Activated T-helper 17 cell treated with anti-CD3 and anti-CD28 coated beads, Interleukin-2, amount 50 U/mL, for 72 hours (primary cell): ENCODE measurements around the gene PARD3B. TPM values are rescaled to one million over a fixed set of nuclear protein-coding genes. Genes with fewer than 3 reads are reported as not detected.

Source experiments
- ATAC-seq: fragments of 150-1000 bp; cut with Tn5 transposase; replicated peaks from 2 replicates; pipeline ENCODE4 v1.10.0; 2021; ENCODE audit warnings: mild to moderate bottlenecking, moderate library complexity
- H3K27ac Mint-ChIP-seq: one replicate; pipeline ENCODE4 v1.8.0; 2022; ENCODE audit warnings: mixed read lengths
- H3K27me3 Mint-ChIP-seq: one replicate; pipeline ENCODE4 v1.8.0; 2022; ENCODE audit warnings: mixed read lengths
- H3K36me3 Mint-ChIP-seq: one replicate; pipeline ENCODE4 v1.8.0; 2022; ENCODE audit warnings: low read depth, mild to moderate bottlenecking, mixed read lengths
- H3K4me1 Mint-ChIP-seq: one replicate; pipeline ENCODE4 v1.8.0; 2022; ENCODE audit warnings: mixed read lengths
- H3K4me3 Mint-ChIP-seq: one replicate; pipeline ENCODE4 v1.8.0; 2022; ENCODE audit warnings: mild to moderate bottlenecking, mixed read lengths
- H3K9me3 Mint-ChIP-seq: one replicate; pipeline ENCODE4 v1.8.0; 2022; ENCODE audit warnings: mixed read lengths
- total RNA-seq, 2 donors: library from RNA; stranded (reverse); gene quantifications; one replicate each; pipeline ENCODE4 v1.2.3, GENCODE V29; 2022

Gene PARD3B
- total RNA-seq, 2 donors from 2014 or later: 0.29 to 1.5 TPM

GRCh38 chr2:204647626-204648025 lies 102.4 kb downstream of the PARD3B start:
- Mint-ChIP-seq H3K4me3 (no peak overlapping the region), H3K36me3 (no peaks in the 10 kb centered on the region), H3K4me1 (no peaks in the 10 kb centered on the region), H3K27ac (no peak overlapping the region), H3K27me3 (peaks cover 4% of the 10 kb centered on the region), H3K9me3 (peaks cover 16% of the 10 kb centered on the region)
- no peak for ATAC-seq

GRCh38 chr2:204650611-204651010 lies 105.3 kb downstream of the PARD3B start:
- no peaks in the 10 kb centered on the region for H3K4me1 Mint-ChIP-seq
- no peak overlapping the region for H3K4me3 Mint-ChIP-seq
- peaks cover 4% of the 10 kb centered on the region for H3K27me3 Mint-ChIP-seq
- no peaks in the 10 kb centered on the region for H3K36me3 Mint-ChIP-seq
- peaks cover 16% of the 10 kb centered on the region for H3K9me3 Mint-ChIP-seq
- ATAC-seq: no peak
- no peak overlapping the region for H3K27ac Mint-ChIP-seq

- Mint-ChIP-seq H3K4me3 (no peak overlapping the region), H3K36me3 (no peaks in the 10 kb centered on the region), H3K9me3 (peaks cover 16% of the 10 kb centered on the region), H3K27ac (no peak overlapping the region), H3K27me3 (peaks cover 4% of the 10 kb centered on the region), H3K4me1 (no peaks in the 10 kb centered on the region)
- ATAC-seq: no peak
These were observed 106.8 kb downstream of the PARD3B start for GRCh38 chr2:204652063-204652462.

GRCh38 chr2:204654669-204655068 lies 109.4 kb downstream of the PARD3B start:
- H3K36me3 Mint-ChIP-seq: no peaks in the 10 kb centered on the region
- no peaks in the 10 kb centered on the region for H3K4me1 Mint-ChIP-seq
- ATAC-seq: no peak
- H3K27ac Mint-ChIP-seq: no peak overlapping the region
- H3K4me3 Mint-ChIP-seq: no peak overlapping the region
- peaks cover 4% of the 10 kb centered on the region for H3K27me3 Mint-ChIP-seq
- H3K9me3 Mint-ChIP-seq: peaks cover 13% of the 10 kb centered on the region

- H3K36me3 Mint-ChIP-seq: no peaks in the 10 kb centered on the region
- H3K27me3 Mint-ChIP-seq: peaks cover 4% of the 10 kb centered on the region
- no peaks in the 10 kb centered on the region for H3K4me1 Mint-ChIP-seq
- no peak for ATAC-seq
- no peak overlapping the region for H3K4me3 Mint-ChIP-seq
- no peak overlapping the region for H3K27ac Mint-ChIP-seq
- peaks cover 12% of the 10 kb centered on the region for H3K9me3 Mint-ChIP-seq
These were observed 109.8 kb downstream of the PARD3B start for GRCh38 chr2:204655101-204655500.

- H3K4me1 Mint-ChIP-seq: no peaks in the 10 kb centered on the region
- H3K4me3 Mint-ChIP-seq: no peak overlapping the region
- ATAC-seq: no peak
- H3K27ac Mint-ChIP-seq: no peak overlapping the region
- H3K27me3 Mint-ChIP-seq: peaks cover 4% of the 10 kb centered on the region
- H3K36me3 Mint-ChIP-seq: no peaks in the 10 kb centered on the region
- peaks cover 10% of the 10 kb centered on the region for H3K9me3 Mint-ChIP-seq
These were observed 110.4 kb downstream of the PARD3B start for GRCh38 chr2:204655626-204656025.

GRCh38 chr2:204657024-204657423 lies 111.7 kb downstream of the PARD3B start:
- H3K27ac Mint-ChIP-seq: no peak overlapping the region
- H3K4me1 Mint-ChIP-seq: no peaks in the 10 kb centered on the region
- no peaks in the 10 kb centered on the region for H3K36me3 Mint-ChIP-seq
- peaks cover 4% of the 10 kb centered on the region for H3K9me3 Mint-ChIP-seq
- H3K27me3 Mint-ChIP-seq: peaks cover 4% of the 10 kb centered on the region
- no peak overlapping the region for H3K4me3 Mint-ChIP-seq
- ATAC-seq: no peak

- Mint-ChIP-seq H3K9me3 (no peaks in the 10 kb centered on the region), H3K4me3 (no peak overlapping the region), H3K27me3 (no peaks in the 10 kb centered on the region), H3K4me1 (no peaks in the 10 kb centered on the region), H3K27ac (no peak overlapping the region), H3K36me3 (no peaks in the 10 kb centered on the region)
- ATAC-seq: no peak
These were observed 117.7 kb downstream of the PARD3B start for GRCh38 chr2:204662956-204663355.

- Mint-ChIP-seq H3K4me1 (no peaks in the 10 kb centered on the region), H3K27me3 (no peaks in the 10 kb centered on the region), H3K27ac (no peak overlapping the region), H3K9me3 (no peaks in the 10 kb centered on the region), H3K4me3 (no peak overlapping the region), H3K36me3 (no peaks in the 10 kb centered on the region)
- ATAC-seq: no peak
These were observed 118.6 kb downstream of the PARD3B start for GRCh38 chr2:204663816-204664425.

- H3K27ac Mint-ChIP-seq: no peak overlapping the region
- ATAC-seq: no peak
- no peaks in the 10 kb centered on the region for H3K4me1 Mint-ChIP-seq
- no peaks in the 10 kb centered on the region for H3K36me3 Mint-ChIP-seq
- no peaks in the 10 kb centered on the region for H3K9me3 Mint-ChIP-seq
- no peak overlapping the region for H3K4me3 Mint-ChIP-seq
- no peaks in the 10 kb centered on the region for H3K27me3 Mint-ChIP-seq
These were observed 119.4 kb downstream of the PARD3B start for GRCh38 chr2:204664708-204665121.

- Mint-ChIP-seq H3K27ac (no peak overlapping the region), H3K4me3 (no peak overlapping the region), H3K4me1 (no peaks in the 10 kb centered on the region), H3K27me3 (no peaks in the 10 kb centered on the region), H3K36me3 (no peaks in the 10 kb centered on the region), H3K9me3 (no peaks in the 10 kb centered on the region)
- no peak for ATAC-seq
These were observed 119.9 kb downstream of the PARD3B start for GRCh38 chr2:204665207-204665606.

- no peak for ATAC-seq
- H3K4me3 Mint-ChIP-seq: no peak overlapping the region
- H3K9me3 Mint-ChIP-seq: no peaks in the 10 kb centered on the region
- no peaks in the 10 kb centered on the region for H3K4me1 Mint-ChIP-seq
- H3K27me3 Mint-ChIP-seq: no peaks in the 10 kb centered on the region
- no peaks in the 10 kb centered on the region for H3K36me3 Mint-ChIP-seq
- H3K27ac Mint-ChIP-seq: no peak overlapping the region
These were observed 120.5 kb downstream of the PARD3B start for GRCh38 chr2:204665771-204666170.

GRCh38 chr2:204667990-204668389 lies 122.7 kb downstream of the PARD3B start:
- Mint-ChIP-seq H3K9me3 (no peaks in the 10 kb centered on the region), H3K27me3 (no peaks in the 10 kb centered on the region), H3K4me3 (no peak overlapping the region), H3K4me1 (no peaks in the 10 kb centered on the region), H3K36me3 (no peaks in the 10 kb centered on the region), H3K27ac (no peak overlapping the region)
- no peak for ATAC-seq

GRCh38 chr2:204669382-204669781 lies 124.1 kb downstream of the PARD3B start:
- no peak for ATAC-seq
- Mint-ChIP-seq H3K27ac (no peak overlapping the region), H3K27me3 (no peaks in the 10 kb centered on the region), H3K36me3 (no peaks in the 10 kb centered on the region), H3K4me3 (no peak overlapping the region), H3K4me1 (no peaks in the 10 kb centered on the region), H3K9me3 (no peaks in the 10 kb centered on the region)

GRCh38 chr2:204670124-204670523 lies 124.8 kb downstream of the PARD3B start:
- H3K9me3 Mint-ChIP-seq: no peaks in the 10 kb centered on the region
- H3K27me3 Mint-ChIP-seq: no peaks in the 10 kb centered on the region
- H3K27ac Mint-ChIP-seq: no peak overlapping the region
- H3K4me1 Mint-ChIP-seq: no peaks in the 10 kb centered on the region
- H3K36me3 Mint-ChIP-seq: no peaks in the 10 kb centered on the region
- no peak for ATAC-seq
- no peak overlapping the region for H3K4me3 Mint-ChIP-seq

- no peak overlapping the region for H3K4me3 Mint-ChIP-seq
- ATAC-seq: no peak
- no peaks in the 10 kb centered on the region for H3K36me3 Mint-ChIP-seq
- H3K4me1 Mint-ChIP-seq: no peaks in the 10 kb centered on the region
- no peaks in the 10 kb centered on the region for H3K27me3 Mint-ChIP-seq
- no peak overlapping the region for H3K27ac Mint-ChIP-seq
- H3K9me3 Mint-ChIP-seq: no peaks in the 10 kb centered on the region
These were observed 125.5 kb downstream of the PARD3B start for GRCh38 chr2:204670756-204671155.
